ENCODE data around the gene SCN4A.

- TF ChIP-seq, protein P1, sequence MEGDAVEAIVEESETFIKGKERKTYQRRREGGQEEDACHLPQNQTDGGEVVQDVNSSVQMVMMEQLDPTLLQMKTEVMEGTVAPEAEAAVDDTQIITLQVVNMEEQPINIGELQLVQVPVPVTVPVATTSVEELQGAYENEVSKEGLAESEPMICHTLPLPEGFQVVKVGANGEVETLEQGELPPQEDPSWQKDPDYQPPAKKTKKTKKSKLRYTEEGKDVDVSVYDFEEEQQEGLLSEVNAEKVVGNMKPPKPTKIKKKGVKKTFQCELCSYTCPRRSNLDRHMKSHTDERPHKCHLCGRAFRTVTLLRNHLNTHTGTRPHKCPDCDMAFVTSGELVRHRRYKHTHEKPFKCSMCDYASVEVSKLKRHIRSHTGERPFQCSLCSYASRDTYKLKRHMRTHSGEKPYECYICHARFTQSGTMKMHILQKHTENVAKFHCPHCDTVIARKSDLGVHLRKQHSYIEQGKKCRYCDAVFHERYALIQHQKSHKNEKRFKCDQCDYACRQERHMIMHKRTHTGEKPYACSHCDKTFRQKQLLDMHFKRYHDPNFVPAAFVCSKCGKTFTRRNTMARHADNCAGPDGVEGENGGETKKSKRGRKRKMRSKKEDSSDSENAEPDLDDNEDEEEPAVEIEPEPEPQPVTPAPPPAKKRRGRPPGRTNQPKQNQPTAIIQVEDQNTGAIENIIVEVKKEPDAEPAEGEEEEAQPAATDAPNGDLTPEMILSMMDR (IDR thresholded peaks at IDR 0.05; ENCODE audit: poor library complexity) = no peak
- no peak for TF ChIP-seq EZH2phosphoT487 (IDR thresholded peaks at IDR 0.05; ENCODE audit: low read depth, severe bottlenecking, unreplicated experiment)
These were observed 29.2 kb upstream of the SCN4A start for GRCh38 chr17:64001763-64002529.
